Astrocyte of the cerebellum (primary cell): Measurements from ENCODE around the gene RABAC1.
A peak's percentile ranks its signal among the peaks of the same experiment; 100 is the strongest.

ENCODE experiments used
- DNase-seq: peaks from one replicate; pipeline ENCODE4 v3.0.0-alpha.2; 2011; ENCODE audit warnings: low read depth
- H3K4me3 ChIP-seq: 2 replicates; pipeline ENCODE4 v1.5.1; 2011; ENCODE audit warnings: mild to moderate bottlenecking, low read depth, low read length, moderate library complexity
- in situ Hi-C: cut with HindIII; loops from 2 replicates; pipeline ENCODE4 v1.10.0; 2017; ENCODE audit warnings: low sequenced_read_pairs
- TF ChIP-seq, protein P1 (sequence below): IDR thresholded peaks from 2 replicates; pipeline ENCODE4 v1.5.1; 2012; ENCODE audit warnings: low read length, low read depth, moderate library complexity, mild to moderate bottlenecking; ENCODE audit errors: missing control alignments

Gene RABAC1

DNA sequence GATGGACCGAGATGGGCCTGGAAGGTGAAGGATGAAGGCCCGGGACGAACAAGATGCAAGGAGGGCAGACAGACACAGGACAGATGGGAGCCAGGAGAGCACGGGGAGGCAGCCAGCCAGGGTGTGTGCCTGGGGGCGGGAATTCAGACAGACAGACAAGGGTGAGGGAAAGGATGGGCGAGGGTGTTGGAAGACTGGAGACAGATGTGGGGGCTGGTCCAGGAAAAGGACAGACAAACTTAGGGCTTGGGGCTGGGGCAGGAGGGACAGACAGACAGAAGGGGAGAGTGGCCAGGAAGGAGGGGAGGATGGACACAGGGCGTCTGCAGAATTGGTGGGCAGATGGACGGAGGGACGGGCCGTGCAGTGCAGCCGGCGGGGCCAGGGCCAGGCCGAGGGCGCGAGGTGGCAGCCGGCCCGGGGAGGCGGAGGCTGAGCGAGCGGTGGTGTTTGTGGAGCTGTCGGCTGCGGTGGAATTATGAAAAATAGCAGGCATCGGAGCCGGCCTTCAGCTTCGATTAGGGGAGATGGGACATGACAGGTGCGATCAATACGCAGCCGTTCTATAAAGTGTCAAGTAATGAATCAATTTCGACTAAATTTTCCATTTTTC lies 26.3 kb downstream of the RABAC1 start:
- no peak for DNase-seq
- in situ Hi-C loops: no loop called here
- H3K4me3 ChIP-seq: no peak overlapping the region
- TF ChIP-seq, protein P1, sequence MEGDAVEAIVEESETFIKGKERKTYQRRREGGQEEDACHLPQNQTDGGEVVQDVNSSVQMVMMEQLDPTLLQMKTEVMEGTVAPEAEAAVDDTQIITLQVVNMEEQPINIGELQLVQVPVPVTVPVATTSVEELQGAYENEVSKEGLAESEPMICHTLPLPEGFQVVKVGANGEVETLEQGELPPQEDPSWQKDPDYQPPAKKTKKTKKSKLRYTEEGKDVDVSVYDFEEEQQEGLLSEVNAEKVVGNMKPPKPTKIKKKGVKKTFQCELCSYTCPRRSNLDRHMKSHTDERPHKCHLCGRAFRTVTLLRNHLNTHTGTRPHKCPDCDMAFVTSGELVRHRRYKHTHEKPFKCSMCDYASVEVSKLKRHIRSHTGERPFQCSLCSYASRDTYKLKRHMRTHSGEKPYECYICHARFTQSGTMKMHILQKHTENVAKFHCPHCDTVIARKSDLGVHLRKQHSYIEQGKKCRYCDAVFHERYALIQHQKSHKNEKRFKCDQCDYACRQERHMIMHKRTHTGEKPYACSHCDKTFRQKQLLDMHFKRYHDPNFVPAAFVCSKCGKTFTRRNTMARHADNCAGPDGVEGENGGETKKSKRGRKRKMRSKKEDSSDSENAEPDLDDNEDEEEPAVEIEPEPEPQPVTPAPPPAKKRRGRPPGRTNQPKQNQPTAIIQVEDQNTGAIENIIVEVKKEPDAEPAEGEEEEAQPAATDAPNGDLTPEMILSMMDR: no peak

DNA sequence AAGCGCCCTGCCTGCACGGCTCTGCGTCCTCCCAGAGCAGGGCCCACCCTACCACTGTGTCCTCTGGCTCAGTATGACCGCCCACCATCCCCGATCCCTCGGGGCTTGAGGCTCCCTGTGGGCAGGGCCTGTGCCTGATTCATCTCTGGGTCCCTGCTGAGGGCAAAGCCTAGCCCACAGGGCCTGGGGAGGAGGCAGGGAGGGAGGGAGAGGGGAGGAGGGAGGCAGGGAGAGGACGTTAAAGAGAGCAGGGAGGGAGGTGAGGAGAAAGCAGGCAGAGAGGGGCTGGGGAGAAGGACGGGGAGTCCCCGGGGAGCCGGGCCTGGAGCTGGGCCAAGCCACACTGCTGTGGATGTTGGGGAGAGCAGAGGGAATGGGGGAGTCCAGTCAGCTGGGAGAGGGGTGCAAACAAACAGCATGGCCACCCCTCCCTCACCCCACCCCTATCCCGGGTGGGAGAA lies 26.8 kb downstream of the RABAC1 start:
- DNase-seq: no peak
- in situ Hi-C loops: no loop called here
- TF ChIP-seq, protein P1: no peak
- H3K4me3 ChIP-seq: no peak overlapping the region

DNA sequence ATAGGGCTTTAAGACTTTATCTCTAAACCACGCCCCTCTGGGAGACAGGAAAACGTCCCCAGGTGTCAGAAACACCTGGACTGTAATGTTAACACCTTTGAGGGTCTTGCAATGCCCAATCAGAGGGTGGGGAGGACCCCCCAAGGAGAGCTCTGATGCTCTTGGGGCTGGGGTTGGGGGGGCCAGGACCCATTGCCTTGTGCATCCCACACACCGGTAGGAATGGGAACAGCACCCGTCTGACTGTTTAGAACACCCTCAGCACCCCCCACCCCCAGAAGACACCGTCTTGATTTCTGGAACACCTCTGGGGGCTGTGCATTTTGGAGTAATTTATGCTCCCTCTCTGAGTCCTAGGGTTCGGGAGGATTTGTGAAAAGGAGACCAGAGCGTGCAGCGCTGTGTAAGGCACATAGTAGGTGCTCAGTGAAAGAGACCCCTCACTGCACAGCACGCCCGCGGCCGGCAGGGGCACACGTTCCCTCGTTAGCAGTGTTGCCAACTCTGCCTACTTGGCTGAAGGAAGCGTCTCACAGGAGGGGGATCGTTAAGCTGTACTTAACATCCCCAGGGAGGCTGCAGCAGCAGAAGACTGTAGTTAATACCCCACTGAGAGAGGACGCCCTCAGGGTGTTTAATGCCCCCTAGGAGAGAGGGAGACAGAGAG lies 28.1 kb downstream of the RABAC1 start:
- no peak overlapping the region for H3K4me3 ChIP-seq
- TF ChIP-seq, protein P1: peak; percentile 40
- in situ Hi-C loops: no loop called here
- DNase-seq: no peak

DNA sequence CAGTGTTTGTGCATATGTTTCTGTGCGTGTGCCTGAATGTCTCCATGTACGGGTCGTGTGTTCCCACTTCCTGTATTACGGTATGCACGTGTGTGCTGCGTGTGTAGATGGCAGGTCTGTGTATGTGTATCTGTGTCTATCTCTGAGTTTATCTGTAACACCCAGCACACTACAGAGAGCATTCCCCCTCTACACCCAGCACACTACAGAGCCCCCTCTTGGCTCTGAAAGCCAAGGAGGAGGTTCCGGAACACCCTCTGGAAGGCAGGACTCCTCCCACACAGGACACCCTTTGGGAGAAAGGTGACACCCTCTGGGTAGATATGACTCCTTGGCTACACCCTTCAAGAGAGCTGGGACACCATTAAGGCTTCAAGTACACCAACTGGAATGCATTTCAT lies 28.8 kb downstream of the RABAC1 start:
- no peak overlapping the region for H3K4me3 ChIP-seq
- no peak for DNase-seq
- in situ Hi-C loops: no loop called here
- TF ChIP-seq, protein P1: no peak

DNA sequence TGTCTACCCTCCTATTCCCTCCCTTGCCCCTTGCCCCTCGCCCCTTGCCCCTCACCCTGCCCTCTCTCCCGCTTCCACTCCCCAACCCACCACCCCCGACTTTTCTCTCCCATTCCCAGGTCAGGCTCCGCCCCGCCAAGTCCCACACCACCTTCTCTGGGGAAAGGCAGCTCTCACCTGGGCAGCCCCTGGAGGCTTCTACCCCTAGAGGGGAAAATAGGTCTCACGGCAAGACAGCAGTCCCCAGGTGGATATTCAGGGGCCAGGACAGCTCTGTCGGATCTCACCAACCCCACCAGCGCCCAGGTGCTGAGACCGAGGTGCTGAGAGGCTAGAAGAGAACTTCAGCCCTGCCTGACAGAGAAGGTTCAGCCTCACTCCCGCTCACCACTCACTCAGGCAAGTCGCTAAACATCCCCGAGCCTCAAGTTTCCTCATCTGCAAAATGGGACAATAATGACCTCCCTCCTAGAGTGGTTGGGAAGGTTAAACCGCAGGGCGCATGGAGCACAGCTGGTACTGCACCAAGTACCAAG lies 29.5 kb downstream of the RABAC1 start:
- in situ Hi-C loops: no loop called here
- TF ChIP-seq, protein P1: no peak
- H3K4me3 ChIP-seq: no peak overlapping the region
- no peak for DNase-seq

DNA sequence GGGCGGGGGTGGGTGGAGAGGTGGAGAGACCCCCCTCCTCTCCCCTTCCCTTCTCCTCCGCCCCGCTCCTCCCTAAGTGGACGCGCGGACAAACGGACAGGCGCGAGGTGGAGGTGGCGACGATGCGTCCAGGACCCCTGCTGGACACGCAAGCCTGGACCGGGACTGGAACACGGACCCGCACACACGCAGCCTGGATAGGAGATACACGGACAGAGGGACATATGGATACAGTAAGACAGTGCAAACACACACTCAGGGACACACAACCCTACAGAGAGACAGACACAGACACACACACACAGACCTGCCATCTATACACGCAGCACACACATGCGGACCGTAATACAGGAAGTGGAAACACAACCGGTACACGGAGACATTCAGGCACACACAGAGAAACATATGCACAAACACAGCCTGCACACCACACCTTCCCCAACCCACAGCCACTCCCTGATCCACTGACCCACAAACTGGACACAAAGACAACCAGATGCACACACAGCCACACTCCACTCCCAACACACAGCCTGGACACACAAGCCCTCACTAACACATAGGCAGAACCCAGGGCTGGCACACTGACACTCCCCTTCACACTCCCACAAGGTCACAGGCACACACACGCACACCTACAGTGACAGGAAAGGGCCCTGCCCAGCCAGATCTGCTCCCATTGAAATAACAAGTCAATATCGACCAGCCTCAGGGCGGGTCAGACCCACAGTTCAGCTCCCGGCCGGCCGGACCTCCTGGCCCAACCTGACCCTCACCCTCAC lies 30.2 kb downstream of the RABAC1 start:
- in situ Hi-C loops: no loop called here
- H3K4me3 ChIP-seq: peak overlapping the region; percentile 30
- TF ChIP-seq, protein P1: no peak
- DNase-seq: no peak
